ENCODE results near the gene TANGO6. TPM values are rescaled to one million over a fixed set of nuclear protein-coding genes. Genes with fewer than 3 reads are reported as not detected.
"Not testable (repeated sequence)": the region's sequence is repeated elsewhere in the genome, so short reads cannot be mapped to it uniquely, and the experiment has no call there.

Gene TANGO6
- total RNA-seq, 1 donor from 2014 or later: 21.1 TPM

- Mint-ChIP-seq H3K4me3 (no peak overlapping the region), H3K36me3 (ENCODE audit: low read depth) (no peaks in the 10 kb centered on the region), H3K27ac (ENCODE audit: unreplicated experiment) (no peak overlapping the region), H3K4me1 (no peaks in the 10 kb centered on the region), H3K27me3 (ENCODE audit: low read depth) (no peaks in the 10 kb centered on the region), H3K9me3 (no peaks in the 10 kb centered on the region)
- DNase-seq (ENCODE audit: low read depth, low spot score): no peak
- TF ChIP-seq, protein P1, sequence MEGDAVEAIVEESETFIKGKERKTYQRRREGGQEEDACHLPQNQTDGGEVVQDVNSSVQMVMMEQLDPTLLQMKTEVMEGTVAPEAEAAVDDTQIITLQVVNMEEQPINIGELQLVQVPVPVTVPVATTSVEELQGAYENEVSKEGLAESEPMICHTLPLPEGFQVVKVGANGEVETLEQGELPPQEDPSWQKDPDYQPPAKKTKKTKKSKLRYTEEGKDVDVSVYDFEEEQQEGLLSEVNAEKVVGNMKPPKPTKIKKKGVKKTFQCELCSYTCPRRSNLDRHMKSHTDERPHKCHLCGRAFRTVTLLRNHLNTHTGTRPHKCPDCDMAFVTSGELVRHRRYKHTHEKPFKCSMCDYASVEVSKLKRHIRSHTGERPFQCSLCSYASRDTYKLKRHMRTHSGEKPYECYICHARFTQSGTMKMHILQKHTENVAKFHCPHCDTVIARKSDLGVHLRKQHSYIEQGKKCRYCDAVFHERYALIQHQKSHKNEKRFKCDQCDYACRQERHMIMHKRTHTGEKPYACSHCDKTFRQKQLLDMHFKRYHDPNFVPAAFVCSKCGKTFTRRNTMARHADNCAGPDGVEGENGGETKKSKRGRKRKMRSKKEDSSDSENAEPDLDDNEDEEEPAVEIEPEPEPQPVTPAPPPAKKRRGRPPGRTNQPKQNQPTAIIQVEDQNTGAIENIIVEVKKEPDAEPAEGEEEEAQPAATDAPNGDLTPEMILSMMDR (conservative IDR thresholded peaks at IDR 0.05): no peak
These were observed 206.5 kb downstream of the TANGO6 start for GRCh38 chr16:69049603-69050375.

DNA sequence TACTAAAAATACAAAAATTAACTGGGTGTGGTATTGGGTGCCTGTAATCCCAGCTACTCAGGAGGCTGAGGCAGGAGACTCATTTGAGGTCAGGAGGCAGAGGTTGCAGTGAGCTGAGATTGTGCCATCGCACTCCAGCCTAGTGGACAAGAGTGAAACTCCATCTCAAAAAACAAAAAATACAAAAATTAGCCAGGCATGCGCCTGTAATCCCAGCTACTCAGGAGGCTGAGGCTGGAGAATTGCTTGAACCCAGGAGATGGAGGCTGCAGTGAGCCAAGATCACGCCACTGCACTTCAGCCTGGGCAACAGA lies 208.1 kb downstream of the TANGO6 start:
- not testable (repeated sequence) for H3K9me3 Mint-ChIP-seq; DNase-seq (ENCODE audit: low read depth, low spot score); H3K4me3 Mint-ChIP-seq; H3K27ac Mint-ChIP-seq (ENCODE audit: unreplicated experiment); H3K36me3 Mint-ChIP-seq (ENCODE audit: low read depth); H3K27me3 Mint-ChIP-seq (ENCODE audit: low read depth); H3K4me1 Mint-ChIP-seq

DNA sequence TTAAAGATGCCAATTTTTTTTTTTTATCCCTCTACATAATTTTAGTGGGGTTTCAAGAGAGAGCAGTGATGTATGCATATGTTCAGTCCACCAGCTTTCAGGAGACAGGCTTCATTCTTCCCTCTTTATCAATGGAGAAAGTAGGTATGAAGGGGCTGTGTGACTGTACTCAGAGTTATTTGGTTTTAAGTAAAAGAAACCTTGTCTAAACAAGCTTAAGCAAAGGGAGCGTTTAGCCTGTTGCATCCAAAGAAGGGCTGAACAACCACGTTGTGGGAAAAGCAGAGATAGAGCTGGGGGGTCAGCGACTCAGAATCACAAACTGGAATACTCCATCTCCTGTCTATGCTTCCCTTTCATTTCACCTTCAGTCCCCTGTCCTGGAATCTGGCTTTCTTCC lies 211.7 kb downstream of the TANGO6 start:
- H3K4me1 Mint-ChIP-seq: no peaks in the 10 kb centered on the region
- no peaks in the 10 kb centered on the region for H3K36me3 Mint-ChIP-seq (ENCODE audit: low read depth)

GRCh38 chr16:69055980-69056379 lies 212.6 kb downstream of the TANGO6 start:
- Mint-ChIP-seq H3K27ac (ENCODE audit: unreplicated experiment) (no peak overlapping the region), H3K4me1 (no peaks in the 10 kb centered on the region)

More for the DNA sequence above, 211.7 kb downstream of the TANGO6 start:
- Mint-ChIP-seq H3K27me3 (ENCODE audit: low read depth) (no peaks in the 10 kb centered on the region), H3K4me3 (no peak overlapping the region), H3K27ac (ENCODE audit: unreplicated experiment) (no peak overlapping the region), H3K9me3 (no peaks in the 10 kb centered on the region)
- no peak for DNase-seq (ENCODE audit: low read depth, low spot score)
- TF ChIP-seq, protein P1 (conservative IDR thresholded peaks at IDR 0.05): no peak

GRCh38 chr16:69056421-69056820 lies 213.1 kb downstream of the TANGO6 start:
- Mint-ChIP-seq H3K4me1 (no peaks in the 10 kb centered on the region), H3K9me3 (no peaks in the 10 kb centered on the region), H3K4me3 (no peak overlapping the region), H3K36me3 (ENCODE audit: low read depth) (no peaks in the 10 kb centered on the region), H3K27me3 (ENCODE audit: low read depth) (no peaks in the 10 kb centered on the region), H3K27ac (ENCODE audit: unreplicated experiment) (no peak overlapping the region)
- TF ChIP-seq, protein P1 (conservative IDR thresholded peaks at IDR 0.05): no peak
- no peak for DNase-seq (ENCODE audit: low read depth, low spot score)

More at GRCh38 chr16:69055980-69056379, 212.6 kb downstream of the TANGO6 start:
- DNase-seq (ENCODE audit: low read depth, low spot score): no peak
- no peaks in the 10 kb centered on the region for H3K36me3 Mint-ChIP-seq (ENCODE audit: low read depth)
- no peak overlapping the region for H3K4me3 Mint-ChIP-seq
- no peaks in the 10 kb centered on the region for H3K9me3 Mint-ChIP-seq
- H3K27me3 Mint-ChIP-seq (ENCODE audit: low read depth): no peaks in the 10 kb centered on the region
- TF ChIP-seq, protein P1 (conservative IDR thresholded peaks at IDR 0.05): no peak

All from neural crest cell (in vitro differentiated cells).